ENCODE measurements around the gene CEBPG. TPM values are rescaled to one million over a fixed set of nuclear protein-coding genes. Genes with fewer than 3 reads are reported as not detected.

Gene CEBPG
- total RNA-seq, 1 donor from 2014 or later = 32.0 TPM

- Mint-ChIP-seq H3K4me1 (no peaks in the 10 kb centered on the region), H3K27me3 (no peaks in the 10 kb centered on the region), H3K9me3 (no peaks in the 10 kb centered on the region), H3K27ac (no peak overlapping the region), H3K36me3 (ENCODE audit: low read depth) (peaks cover 2% of the 10 kb centered on the region), H3K4me3 (no peak overlapping the region)
- CTCF ChIA-PET = no interaction called here
- no peak for TF ChIP-seq CTCF (IDR thresholded peaks at IDR 0.05)
- intact Hi-C loops (cut with micrococcal nuclease) = loop anchor here (10.0 kb wide), 1 partner anchor 97 kb away; the partner anchor contains the start of gene CEBPA
- no peak for ATAC-seq (ENCODE audit: low read depth)
- no peak for DNase-seq
- POLR2A ChIA-PET = no interaction called here
These were observed 28.3 kb downstream of the CEBPG start for GRCh38 chr19:33401683-33402420.

- intact Hi-C loops (cut with micrococcal nuclease) = loop anchor here (10.0 kb wide), 1 partner anchor 98 kb away; the partner anchor contains the start of gene CEBPA
- DNase-seq = no peak
- no peak for TF ChIP-seq CTCF (IDR thresholded peaks at IDR 0.05)
- ATAC-seq (ENCODE audit: low read depth) = no peak
- no peaks in the 10 kb centered on the region for H3K27me3 Mint-ChIP-seq
- H3K36me3 Mint-ChIP-seq (ENCODE audit: low read depth) = peaks cover 2% of the 10 kb centered on the region
- no peak overlapping the region for H3K4me3 Mint-ChIP-seq
- H3K9me3 Mint-ChIP-seq = no peaks in the 10 kb centered on the region
- ChIA-PET POLR2A (no interaction called here), CTCF (no interaction called here)
- no peak overlapping the region for H3K27ac Mint-ChIP-seq
- H3K4me1 Mint-ChIP-seq = no peaks in the 10 kb centered on the region
These were observed 29.1 kb downstream of the CEBPG start for GRCh38 chr19:33402421-33403220.

GRCh38 chr19:33403221-33403972, 29.9 kb downstream of the CEBPG start:
- ChIA-PET CTCF (interaction anchor here (5.4 kb wide), 1 partner anchor 166 kb away, joined by 72 read pairs; no protein-coding TSS in a partner anchor), POLR2A (no interaction called here)
- DNase-seq (no peak), ATAC-seq (ENCODE audit: low read depth) (no peak)
- Mint-ChIP-seq H3K4me1 (no peaks in the 10 kb centered on the region), H3K27ac (no peak overlapping the region), H3K36me3 (ENCODE audit: low read depth) (peaks cover 2% of the 10 kb centered on the region), H3K27me3 (no peaks in the 10 kb centered on the region), H3K9me3 (no peaks in the 10 kb centered on the region), H3K4me3 (no peak overlapping the region)
- intact Hi-C loops (cut with micrococcal nuclease) = loop anchor here (10.0 kb wide), 1 partner anchor 99 kb away; the partner anchor contains the start of gene CEBPA
- TF ChIP-seq CTCF (IDR thresholded peaks at IDR 0.05) = no peak

GRCh38 chr19:33403973-33404304, 30.4 kb downstream of the CEBPG start:
- ChIA-PET CTCF (interaction anchor here (0.9 to 5.4 kb wide), 2 partner anchors 27 to 167 kb away, joined by 3 to 72 read pairs; no protein-coding TSS in a partner anchor), POLR2A (no interaction called here)
- Mint-ChIP-seq H3K4me1 (no peaks in the 10 kb centered on the region), H3K27ac (no peak overlapping the region), H3K27me3 (no peaks in the 10 kb centered on the region), H3K9me3 (no peaks in the 10 kb centered on the region), H3K4me3 (no peak overlapping the region), H3K36me3 (ENCODE audit: low read depth) (no peaks in the 10 kb centered on the region)
- no peak for TF ChIP-seq CTCF (IDR thresholded peaks at IDR 0.05)
- no peak for DNase-seq
- no peak for ATAC-seq (ENCODE audit: low read depth)
- intact Hi-C loops (cut with micrococcal nuclease) = loop anchor here (10.0 kb wide), 1 partner anchor 99 kb away; the partner anchor contains the start of gene CEBPA

All from activated B cell treated with CpG ODN at 0.5 μM for 24 hours (primary cell).